Vagina (tissue), 2 donors: ENCODE measurements around the gene ENTPD2.

Experiments
- CTCF ChIP-seq, 3 experiments: fragments of 450-650 bp in 2 of 3; fragments of 200-600 bp in 1 of 3; sonication (generic) in 1 of 3; IDR thresholded peaks; one replicate each; pipeline ENCODE4 v1.5.1; 2017 to 2019; ENCODE audit warnings: antibody characterized with exemption in 3 of 3, mild to moderate bottlenecking in 2 of 3, moderate library complexity in 2 of 3
- POLR2A ChIP-seq, 2 donors: fragments of 450-650 bp; IDR thresholded peaks; one replicate each; pipeline ENCODE4 v1.6.1; 2017; ENCODE audit warnings: antibody characterized with exemption in 2 of 2, mild to moderate bottlenecking in 2 of 2, moderate library complexity in 2 of 2
- POLR2AphosphoS5 ChIP-seq, 2 donors: sonication (generic); formaldehyde crosslinking; IDR thresholded peaks; one replicate each; pipeline ENCODE4 v1.9.0; 2017; ENCODE audit warnings: antibody characterized with exemption in 2 of 2, mild to moderate bottlenecking in 2 of 2, low read depth in 1 of 2; ENCODE audit not compliant: insufficient read depth in 1 of 2

GRCh38 chr9:137016436-137016835 is 37.4 kb downstream of the ENTPD2 start:
- TF ChIP-seq POLR2A (IDR thresholded peaks at IDR 0.05) (no peak), CTCF (IDR thresholded peaks at IDR 0.05) (no peak), POLR2AphosphoS5 (IDR thresholded peaks at IDR 0.05; ENCODE audit: insufficient read depth in 1 of 2, low read depth in 1 of 2) (no peak)
